K562 (cell line): Measurements from ENCODE around the gene BSPRY. TPM values are rescaled to one million over a fixed set of nuclear protein-coding genes. Genes with fewer than 3 reads are reported as not detected.
A peak's percentile ranks its signal among the peaks of the same experiment; 100 is the strongest.

Experiments used
- ATAC-seq: fragments of 200-7000 bp; cut with Tn5 transposase; 3 replicates; pipeline ENCODE4 v1.9.1; 2020; ENCODE audit warnings: moderate library complexity
- BruUV-seq: library from RNA; stranded (reverse); fragments of 400-500 nt; replicated peaks from 2 replicates; lab custom pipeline; 2021; lab: Mats Ljungman, UMichigan
- CTCF ChIA-PET: fragments of 300-600 bp; formaldehyde crosslinking; extraction: SDS; loops from one replicate; lab custom pipeline; 2021; ENCODE audit warnings: low intra/inter-chr PET ratio; lab: Yijun Ruan, JAX
- POLR2A ChIA-PET: fragments of 300-600, 350-650 bp; sonication (Branson Sonifier 250); formaldehyde crosslinking; extraction: SDS; loops from one replicate; lab custom pipeline; 2021; ENCODE audit warnings: antibody characterized with exemption, inconsistent platforms; lab: Yijun Ruan, JAX
- DNase-seq, 4 experiments: peaks; one replicate each; pipeline versions ENCODE4 v3.0.0 to v3.0.0-alpha.2; 2011 to 2018; ENCODE audit warnings: low spot score in 3 of 4, mixed read lengths in 3 of 4; ENCODE audit errors: extremely low read depth in 1 of 4
- FAIRE-seq: peaks from 2 replicates; lab custom pipeline; 2011; peaks lifted over from hg19 to GRCh38; lab: Jason Lieb, UNC
- H2AFZ ChIP-seq: 2 replicates; pipeline ENCODE4 v1.6.0; 2011; ENCODE audit warnings: low read depth, low read length, control low read depth, inconsistent platforms
- H3K27ac ChIP-seq: fragments of 200-600 bp; 3 replicates; pipeline ENCODE4 v1.8.0; 2011; ENCODE audit warnings: low read depth, mild to moderate bottlenecking, control low read depth, inconsistent platforms, low read length, moderate library complexity, mixed read lengths; ENCODE audit errors: extremely low read depth
- H3K27me3 ChIP-seq, 2 experiments: fragments of 300-600 bp in 1 of 2; 2 replicates in 1 of 2; 3 replicates in 1 of 2; pipeline versions ENCODE4 v1.6.0 to v1.8.0; 2011; ENCODE audit warnings: inconsistent platforms in 2 of 2, low read length in 2 of 2, mild to moderate bottlenecking in 1 of 2, mixed read lengths in 1 of 2, moderate library complexity in 1 of 2; ENCODE audit not compliant: control insufficient read depth in 2 of 2, insufficient read depth in 2 of 2
- H3K36me3 ChIP-seq: fragments of 300-600 bp; 3 replicates; pipeline ENCODE4 v1.8.0; 2011; ENCODE audit warnings: mild to moderate bottlenecking, low read length, inconsistent platforms; ENCODE audit not compliant: control insufficient read depth, insufficient read depth
- H3K4me1 ChIP-seq, 2 experiments: fragments of 200-600 bp in 1 of 2; replicated peaks in 1 of 2; 2 replicates in 1 of 2; 3 replicates in 1 of 2; pipeline versions ENCODE4 v1.5.1 to v1.8.0; 2011; ENCODE audit warnings: inconsistent platforms in 2 of 2, low read length in 2 of 2, mild to moderate bottlenecking in 1 of 2, mixed read lengths in 1 of 2, moderate library complexity in 1 of 2; ENCODE audit not compliant: control insufficient read depth in 2 of 2, insufficient read depth in 2 of 2
- H3K4me2 ChIP-seq: 2 replicates; pipeline ENCODE4 v1.6.1; 2011; ENCODE audit warnings: low read length, control low read depth, inconsistent platforms, mixed read lengths; ENCODE audit not compliant: insufficient read depth
- H3K4me3 ChIP-seq: fragments of 200-600 bp; sonication (generic), shearing (Covaris generic); 2 replicates; pipeline ENCODE4 v1.5.1; 2016; ENCODE audit warnings: control low read depth, inconsistent platforms
- H3K79me2 ChIP-seq: fragments of 200-600 bp; 3 replicates; pipeline ENCODE4 v1.8.0; 2011; ENCODE audit warnings: low read length, inconsistent platforms; ENCODE audit not compliant: control insufficient read depth, insufficient read depth
- H3K9ac ChIP-seq, 2 experiments: 2 replicates each; pipeline versions ENCODE4 v1.6.0 to v1.6.1; 2011; ENCODE audit warnings: low read depth in 2 of 2, low read length in 2 of 2, control low read depth in 1 of 2, inconsistent platforms in 1 of 2, mild to moderate bottlenecking in 1 of 2, mixed read lengths in 1 of 2; ENCODE audit not compliant: insufficient read depth in 1 of 2
- H3K9me1 ChIP-seq: one replicate; pipeline ENCODE4 v1.6.0; 2011; ENCODE audit warnings: inconsistent platforms, mild to moderate bottlenecking, low read length, moderate library complexity; ENCODE audit not compliant: control insufficient read depth, insufficient read depth
- H3K9me3 ChIP-seq: replicated peaks from 2 replicates; pipeline ENCODE4 v1.5.1; 2011; ENCODE audit warnings: low read depth, low read length, inconsistent platforms; ENCODE audit not compliant: control insufficient read depth, insufficient read depth
- H4K20me1 ChIP-seq: replicated peaks from 2 replicates; pipeline ENCODE4 v1.6.1; 2011; ENCODE audit warnings: low read length, inconsistent platforms, mixed read lengths; ENCODE audit not compliant: control insufficient read depth, insufficient read depth
- CAMTA2 ChIP-seq: fragments of 250-450 bp; sonication (Bioruptor Pico); conservative IDR thresholded peaks from 2 replicates; pipeline ENCODE4 v1.5.1; 2022
- DIDO1 ChIP-seq: fragments of 450-650 bp; IDR thresholded peaks from 2 replicates; pipeline ENCODE4 v1.6.1; 2016; ENCODE audit warnings: low read depth, missing biosample characterization, missing genetic modification characterization
- ETV5 ChIP-seq: sonication (generic); formaldehyde crosslinking; IDR thresholded peaks from 2 replicates; pipeline ENCODE4 v1.4.0; 2020; ENCODE audit warnings: low read depth, mild to moderate bottlenecking, missing genetic modification reagents
- FOXJ3 ChIP-seq: sonication (generic); formaldehyde crosslinking; IDR thresholded peaks from 2 replicates; pipeline ENCODE4 v1.4.0; 2020; ENCODE audit warnings: mild to moderate bottlenecking, missing genetic modification reagents
- KLF1 ChIP-seq: fragments of 450-650 bp; IDR thresholded peaks from 2 replicates; pipeline ENCODE4 v1.6.1; 2016; ENCODE audit warnings: missing genetic modification characterization, missing compliant biosample characterization
- SAP30 ChIP-seq: fragments of 200-600 bp; sonication (generic); IDR thresholded peaks from 2 replicates; pipeline ENCODE4 v1.6.1; 2012; ENCODE audit warnings: borderline replicate concordance, low read depth, mild to moderate bottlenecking, moderate library complexity, low read length, control low read depth, inconsistent platforms; ENCODE audit not compliant: insufficient read depth, poor library complexity, severe bottlenecking
- STAT5B ChIP-seq: fragments of 250-450 bp; sonication (Bioruptor Pico); IDR thresholded peaks from 2 replicates; pipeline ENCODE4 v1.8.0; 2021; ENCODE audit warnings: mild to moderate bottlenecking, inconsistent platforms
- TOE1 ChIP-seq, 2 experiments: fragments of 450-650 bp in 1 of 2; sonication (generic) in 1 of 2; formaldehyde crosslinking in 1 of 2; IDR thresholded peaks; 2 replicates each; pipeline versions ENCODE4 v1.7.1 to v1.8.0; 2016 to 2022; ENCODE audit warnings: borderline replicate concordance in 2 of 2, mild to moderate bottlenecking in 2 of 2, antibody characterized with exemption in 1 of 2, inconsistent platforms in 1 of 2, low read depth in 1 of 2, missing genetic modification reagents in 1 of 2, moderate library complexity in 1 of 2
- ZBTB8A ChIP-seq: fragments of 450-650 bp; IDR thresholded peaks from 2 replicates; pipeline ENCODE4 v1.6.1; 2018; ENCODE audit warnings: mild to moderate bottlenecking, moderate library complexity; ENCODE audit not compliant: partially characterized antibody
- ZNF217 ChIP-seq: sonication (generic); formaldehyde crosslinking; IDR thresholded peaks from 2 replicates; pipeline ENCODE4 v1.8.0; 2022; ENCODE audit warnings: mild to moderate bottlenecking, missing genetic modification reagents
- ZNF311 ChIP-seq: fragments of 250-450 bp; sonication (Bioruptor Pico); IDR thresholded peaks from 2 replicates; pipeline ENCODE4 v1.4.0; 2020; ENCODE audit warnings: mild to moderate bottlenecking, moderate library complexity
- WGBS: fragments of 100-300 bp; shearing (Covaris generic); methylation state at CpG from one replicate; pipeline ENCODE4 v1.1.6; 2016; ENCODE audit warnings: low coverage, mixed read lengths; ENCODE audit not compliant: insufficient coverage; ENCODE audit errors: missing lambda C conversion rate; 5-methylcytosine and 5-hydroxymethylcytosine counted together
- in situ Hi-C: fragments of 300-500 bp; cut with MboI; formaldehyde crosslinking; loops from 4 replicates; pipeline ENCODE4 v1.15.0; 2018; ENCODE audit warnings: inconsistent platforms, mixed read lengths
- intact Hi-C: fragments of 100-400 bp; cut with micrococcal nuclease; formaldehyde crosslinking; loops from 2 replicates; pipeline ENCODE4 v1.14.2; 2022
- polyA plus RNA-seq, 8 experiments: library from polyadenylated mRNA; depleted of rRNA in 4 of 8; stranded (reverse) in 5 of 8; unstranded in 3 of 8; fragments of >200 nt; fragmentation: Nextera tagmentation in 2 of 8; fragmentation: Illumina TruSeq in 1 of 8; extraction: Ambion mirVana in 2 of 8; extraction: Trizol in 1 of 8; gene quantifications; 2 replicates each; pipeline versions ENCODE4 v1.2.1 to v1.2.3, GENCODE V29; 2011 to 2014; ENCODE audit warnings: inconsistent platforms in 1 of 8, missing spikeins in 1 of 8
- total RNA-seq, 7 experiments: library from RNA; depleted of rRNA in 6 of 7; stranded (reverse); fragments of >200 nt in 6 of 7; fragmentation: Illumina TruSeq in 2 of 7; extraction: Trizol in 2 of 7; gene quantifications; 2 replicates each; pipeline versions ENCODE4 v1.2.1 to v1.2.3, GENCODE V29; 2011 to 2021; ENCODE audit warnings: low replicate concordance in 1 of 7
- TF ChIP-seq, protein P1 (sequence below): fragments of 200-400 bp; formaldehyde crosslinking; IDR thresholded peaks from 2 replicates; pipeline ENCODE4 v1.6.1; 2017; ENCODE audit warnings: mild to moderate bottlenecking, low read depth, low read length, moderate library complexity
- TF ChIP-seq, protein P2 (sequence below), 2 experiments: fragments of 250-450 bp in 1 of 2; fragments of 450-650 bp in 1 of 2; sonication (Bioruptor Pico) in 1 of 2; IDR thresholded peaks; 2 replicates each; pipeline versions ENCODE4 v1.6.1 to v1.8.0; 2016 to 2021; ENCODE audit warnings: mild to moderate bottlenecking in 2 of 2, moderate library complexity in 2 of 2, missing compliant biosample characterization in 1 of 2, missing genetic modification characterization in 1 of 2
- TF ChIP-seq, protein P3 (sequence below): IDR thresholded peaks from 3 replicates; pipeline ENCODE4 v1.6.1; 2011; ENCODE audit warnings: borderline replicate concordance, mild to moderate bottlenecking, moderate library complexity; ENCODE audit not compliant: insufficient read length; ENCODE audit errors: extremely low read depth

The BSPRY gene
- total and polyA plus RNA-seq, 9 of the 15 experiments (the other 6 are each of a cell fraction or from before 2014, with no cell fraction given) = 0.07 to 0.67 (median 0.18) TPM

DNA sequence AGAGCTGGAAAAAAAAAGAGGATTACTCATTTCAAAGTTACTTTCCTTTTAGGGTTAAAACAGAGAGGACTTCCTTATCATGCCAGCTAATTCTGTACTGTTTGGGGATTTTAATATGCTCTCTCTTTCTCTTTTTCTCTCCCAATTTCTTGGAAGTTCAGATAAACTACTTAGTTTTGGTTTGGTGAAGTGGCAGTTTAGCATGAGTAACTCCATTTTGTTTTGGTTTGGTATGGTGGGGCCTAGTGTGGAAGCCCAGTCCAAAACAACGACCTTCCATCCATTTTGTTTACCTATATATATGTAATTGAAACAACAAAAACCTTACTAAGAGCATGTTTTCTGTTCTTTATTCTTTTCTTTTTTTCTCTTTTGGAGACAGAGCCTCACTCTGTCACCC, 3.7 kb upstream of the BSPRY start (continued):
- TF ChIP-seq STAT5B = peak; percentile 46; the same call in 1 of the 2 replicates

DNA sequence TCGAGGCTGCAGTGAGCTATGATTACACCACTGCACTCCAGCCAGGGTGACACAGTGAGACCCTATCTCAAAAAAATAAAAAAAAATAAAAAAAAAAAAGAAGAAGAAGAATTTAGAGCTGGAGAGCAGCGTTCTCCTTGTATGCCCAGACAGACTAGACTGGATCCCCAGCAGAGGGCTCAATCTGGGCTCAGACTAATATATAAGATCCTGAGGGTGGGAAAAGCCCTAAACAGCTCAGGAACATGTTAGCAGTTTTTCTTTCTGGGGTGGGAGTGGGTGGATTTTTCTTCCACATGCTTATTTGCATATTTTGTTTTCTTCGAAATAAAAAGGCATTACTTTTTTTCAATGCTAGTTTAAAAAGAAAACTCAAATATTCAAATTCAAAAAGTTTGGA, 904 bp upstream of the BSPRY start:
- DNase-seq (no peak), FAIRE-seq (no peak), ATAC-seq (no peak)
- ChIA-PET POLR2A (interaction anchor here (0.6 to 2.4 kb wide), 5 partner anchors 8 to 1034 kb away, joined by 3 to 12 read pairs (median 4); partner anchors contain the start of genes ALAD, C9orf43, POLE3 and WDR31), CTCF (no interaction called here)
- H3K4me2 ChIP-seq = no peak overlapping the region
- H3K4me1 ChIP-seq = peaks cover 9 to 15% of the 10 kb centered on the region in 2 experiments; a peak in 4 of 5 replicates
- H3K27me3 ChIP-seq = 0 out of 5 replicates have a peak, but pooled peaks cover 0 to 2% of the 10 kb centered on the region in 2 experiments
- 49% methylated on average over 3 of the region's 3 CpGs for WGBS
- no peak overlapping the region for H3K9ac ChIP-seq
- no peak overlapping the region for H2AFZ ChIP-seq
- no peak overlapping the region for H3K4me3 ChIP-seq
- H4K20me1 ChIP-seq = no peaks in the 10 kb centered on the region
- BruUV-seq = no TSS peak
- no peaks in the 10 kb centered on the region for H3K36me3 ChIP-seq
- no peaks in the 10 kb centered on the region for H3K9me3 ChIP-seq
- intact Hi-C loops = no loop called here
- no peaks in the 10 kb centered on the region for H3K9me1 ChIP-seq
- no peaks in the 10 kb centered on the region for H3K79me2 ChIP-seq
- H3K27ac ChIP-seq = no peak overlapping the region
- in situ Hi-C loops = no loop called here
- TF ChIP-seq, protein P1, sequence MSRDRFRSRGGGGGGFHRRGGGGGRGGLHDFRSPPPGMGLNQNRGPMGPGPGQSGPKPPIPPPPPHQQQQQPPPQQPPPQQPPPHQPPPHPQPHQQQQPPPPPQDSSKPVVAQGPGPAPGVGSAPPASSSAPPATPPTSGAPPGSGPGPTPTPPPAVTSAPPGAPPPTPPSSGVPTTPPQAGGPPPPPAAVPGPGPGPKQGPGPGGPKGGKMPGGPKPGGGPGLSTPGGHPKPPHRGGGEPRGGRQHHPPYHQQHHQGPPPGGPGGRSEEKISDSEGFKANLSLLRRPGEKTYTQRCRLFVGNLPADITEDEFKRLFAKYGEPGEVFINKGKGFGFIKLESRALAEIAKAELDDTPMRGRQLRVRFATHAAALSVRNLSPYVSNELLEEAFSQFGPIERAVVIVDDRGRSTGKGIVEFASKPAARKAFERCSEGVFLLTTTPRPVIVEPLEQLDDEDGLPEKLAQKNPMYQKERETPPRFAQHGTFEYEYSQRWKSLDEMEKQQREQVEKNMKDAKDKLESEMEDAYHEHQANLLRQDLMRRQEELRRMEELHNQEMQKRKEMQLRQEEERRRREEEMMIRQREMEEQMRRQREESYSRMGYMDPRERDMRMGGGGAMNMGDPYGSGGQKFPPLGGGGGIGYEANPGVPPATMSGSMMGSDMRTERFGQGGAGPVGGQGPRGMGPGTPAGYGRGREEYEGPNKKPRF = no peak
- no peak for TF ChIP-seq DIDO1 (tag)
- TF ChIP-seq ZNF311 = no peak
- TF ChIP-seq, protein P2, sequence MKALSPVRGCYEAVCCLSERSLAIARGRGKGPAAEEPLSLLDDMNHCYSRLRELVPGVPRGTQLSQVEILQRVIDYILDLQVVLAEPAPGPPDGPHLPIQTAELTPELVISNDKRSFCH (CRISPR knock-in tag; IDR thresholded peaks at IDR 0.05) = no peak
- TF ChIP-seq, protein P2 (tag; IDR thresholded peaks at IDR 0.05) = no peak
- TF ChIP-seq CAMTA2 (CRISPR knock-in tag) = no peak
- TF ChIP-seq KLF1 (tag) = no peak
- no peak for TF ChIP-seq ZBTB8A
- no peak for TF ChIP-seq ZNF217 (CRISPR knock-in tag)
- no peak for TF ChIP-seq TOE1 (IDR thresholded peaks at IDR 0.05; ENCODE audit: borderline replicate concordance)
- TF ChIP-seq TOE1 (CRISPR knock-in tag; IDR thresholded peaks at IDR 0.05; ENCODE audit: borderline replicate concordance, low read depth) = no peak
- TF ChIP-seq ETV5 (CRISPR knock-in tag) = no peak
- TF ChIP-seq SAP30 = no peak
- no peak for TF ChIP-seq FOXJ3 (CRISPR knock-in tag)
- TF ChIP-seq, protein P3, sequence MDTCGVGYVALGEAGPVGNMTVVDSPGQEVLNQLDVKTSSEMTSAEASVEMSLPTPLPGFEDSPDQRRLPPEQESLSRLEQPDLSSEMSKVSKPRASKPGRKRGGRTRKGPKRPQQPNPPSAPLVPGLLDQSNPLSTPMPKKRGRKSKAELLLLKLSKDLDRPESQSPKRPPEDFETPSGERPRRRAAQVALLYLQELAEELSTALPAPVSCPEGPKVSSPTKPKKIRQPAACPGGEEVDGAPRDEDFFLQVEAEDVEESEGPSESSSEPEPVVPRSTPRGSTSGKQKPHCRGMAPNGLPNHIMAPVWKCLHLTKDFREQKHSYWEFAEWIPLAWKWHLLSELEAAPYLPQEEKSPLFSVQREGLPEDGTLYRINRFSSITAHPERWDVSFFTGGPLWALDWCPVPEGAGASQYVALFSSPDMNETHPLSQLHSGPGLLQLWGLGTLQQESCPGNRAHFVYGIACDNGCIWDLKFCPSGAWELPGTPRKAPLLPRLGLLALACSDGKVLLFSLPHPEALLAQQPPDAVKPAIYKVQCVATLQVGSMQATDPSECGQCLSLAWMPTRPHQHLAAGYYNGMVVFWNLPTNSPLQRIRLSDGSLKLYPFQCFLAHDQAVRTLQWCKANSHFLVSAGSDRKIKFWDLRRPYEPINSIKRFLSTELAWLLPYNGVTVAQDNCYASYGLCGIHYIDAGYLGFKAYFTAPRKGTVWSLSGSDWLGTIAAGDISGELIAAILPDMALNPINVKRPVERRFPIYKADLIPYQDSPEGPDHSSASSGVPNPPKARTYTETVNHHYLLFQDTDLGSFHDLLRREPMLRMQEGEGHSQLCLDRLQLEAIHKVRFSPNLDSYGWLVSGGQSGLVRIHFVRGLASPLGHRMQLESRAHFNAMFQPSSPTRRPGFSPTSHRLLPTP = no peak
